ENCODE results near the gene HS3ST3A1. TPM values are rescaled to one million over a fixed set of nuclear protein-coding genes. Genes with fewer than 3 reads are reported as not detected.

HS3ST3A1 gene
- total RNA-seq, 6 experiments from 2014 or later = 4.0 to 10.1 (median 5.1) TPM

- H3K36me3 ChIP-seq = no peaks in the 10 kb centered on the region
- no peak overlapping the region for H3K4me3 ChIP-seq
- DNase-seq = no peak
- no peaks in the 10 kb centered on the region for H3K9me3 ChIP-seq
- 39% methylated on average over 3 of the region's 8 CpGs for WGBS (ENCODE audit: insufficient coverage, low coverage, low lambda C conversion rate, missing lambda C conversion rate)
- TF ChIP-seq POLR2A (IDR thresholded peaks at IDR 0.05) (no peak), CTCF (IDR thresholded peaks at IDR 0.05) (no peak)
- ATAC-seq = no peak
- intact Hi-C loops (cut with DNase I) = no loop called here
- H3K4me1 ChIP-seq = no peaks in the 10 kb centered on the region
- H3K27ac ChIP-seq = no peak overlapping the region
- H3K27me3 ChIP-seq = no peaks in the 10 kb centered on the region
These were observed 139.0 kb downstream of the HS3ST3A1 start for GRCh38 chr17:13462673-13463124.

GRCh38 chr17:13462146-13462545 lies 139.6 kb downstream of the HS3ST3A1 start:
- Histone ChIP-seq H3K9me3 (no peaks in the 10 kb centered on the region), H3K27ac (no peak overlapping the region), H3K27me3 (no peaks in the 10 kb centered on the region), H3K4me1 (no peaks in the 10 kb centered on the region), H3K36me3 (no peaks in the 10 kb centered on the region), H3K4me3 (no peak overlapping the region)
- DNase-seq (no peak), ATAC-seq (no peak)
- 100% methylated on average over 1 of the region's 1 CpG for WGBS (ENCODE audit: insufficient coverage, low coverage, low lambda C conversion rate, missing lambda C conversion rate)
- TF ChIP-seq POLR2A (IDR thresholded peaks at IDR 0.05) (no peak), CTCF (IDR thresholded peaks at IDR 0.05) (no peak)
- intact Hi-C loops (cut with DNase I) = no loop called here

GRCh38 chr17:13460261-13461000 lies 141.3 kb downstream of the HS3ST3A1 start:
- WGBS (ENCODE audit: insufficient coverage, low coverage, low lambda C conversion rate, missing lambda C conversion rate) = 63% methylated on average over 3 of the region's 3 CpGs
- Histone ChIP-seq H3K27ac (no peak overlapping the region), H3K4me1 (no peaks in the 10 kb centered on the region), H3K9me3 (no peaks in the 10 kb centered on the region), H3K4me3 (no peak overlapping the region), H3K36me3 (no peaks in the 10 kb centered on the region), H3K27me3 (no peaks in the 10 kb centered on the region)
- DNase-seq (no peak), ATAC-seq (no peak)
- intact Hi-C loops (cut with DNase I) = no loop called here
- TF ChIP-seq CTCF (IDR thresholded peaks at IDR 0.05) = no peak
- TF ChIP-seq POLR2A (IDR thresholded peaks at IDR 0.05) = no peak

- no peak for ATAC-seq
- H3K9me3 ChIP-seq = no peaks in the 10 kb centered on the region
These were observed 143.9 kb downstream of the HS3ST3A1 start for GRCh38 chr17:13457783-13458182.

More at GRCh38 chr17:13457783-13458182, 143.9 kb downstream of the HS3ST3A1 start:
- H3K4me1 ChIP-seq = no peaks in the 10 kb centered on the region
- no peak for TF ChIP-seq POLR2A (IDR thresholded peaks at IDR 0.05)
- no peak for TF ChIP-seq CTCF (IDR thresholded peaks at IDR 0.05)
- 76% methylated on average over 3 of the region's 3 CpGs for WGBS (ENCODE audit: insufficient coverage, low coverage, low lambda C conversion rate, missing lambda C conversion rate)
- no peak overlapping the region for H3K27ac ChIP-seq
- H3K36me3 ChIP-seq = no peaks in the 10 kb centered on the region
- DNase-seq = no peak
- H3K27me3 ChIP-seq = no peaks in the 10 kb centered on the region
- intact Hi-C loops (cut with DNase I) = no loop called here
- no peak overlapping the region for H3K4me3 ChIP-seq

Small RNAs within 50 kb of the gene (microRNA-seq; reads per million reads assigned to microRNA genes)
- gene MIR548H3 = 0 reads per million in 2 donors

Small RNAs within 50 kb of the gene (small RNA-seq; reads per million reads assigned to genes)
- gene MIR548H3 = 0 reads per million in 2 experiments
